ENCODE data around the gene MPDZ. TPM values are rescaled to one million over a fixed set of nuclear protein-coding genes. Genes with fewer than 3 reads are reported as not detected.

Gene MPDZ
- total and polyA plus RNA-seq, 8 donors: 25.9 to 77.7 (median 70.1) TPM

DNA sequence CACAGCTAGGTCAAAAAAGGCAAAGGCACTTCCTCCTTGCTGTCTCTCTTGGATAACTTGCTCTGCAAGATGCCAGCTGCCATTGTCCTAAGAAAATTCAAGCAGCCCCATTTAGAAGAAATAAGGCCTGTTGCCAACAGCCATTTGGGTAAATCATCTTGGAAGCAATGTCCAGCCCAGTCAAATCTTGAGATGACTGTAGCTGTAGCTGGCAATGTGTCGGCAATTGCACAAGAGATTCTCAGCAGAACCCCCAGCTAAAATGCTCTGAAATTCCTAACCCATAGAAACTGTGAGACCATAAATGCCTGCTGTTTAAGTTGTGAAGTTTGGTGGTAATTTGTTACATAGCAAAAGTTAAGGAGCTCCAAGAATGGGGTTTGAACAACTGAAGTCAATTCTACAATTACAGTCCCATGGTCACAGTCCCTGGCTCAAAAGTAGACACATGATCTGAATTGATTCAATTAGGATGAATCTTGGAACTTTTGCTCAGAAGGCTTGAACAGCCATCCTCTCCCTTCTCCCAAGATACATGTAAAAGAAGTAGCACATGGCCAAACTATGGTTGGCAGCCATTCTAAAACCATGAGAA is 151.1 kb downstream of the MPDZ start:
- H3K36me3 ChIP-seq: peaks cover 0 to 17% of the 10 kb centered on the region in 2 donors
- H3K27me3 ChIP-seq: no peaks in the 10 kb centered on the region
- no peaks in the 10 kb centered on the region for H3K4me1 ChIP-seq
- no peak overlapping the region for H3K4me3 ChIP-seq
- intact Hi-C loops (cut with DNase I): no loop called here
- no peak overlapping the region for H3K27ac ChIP-seq
- no peaks in the 10 kb centered on the region for H3K9me3 ChIP-seq
- TF ChIP-seq, protein P1, sequence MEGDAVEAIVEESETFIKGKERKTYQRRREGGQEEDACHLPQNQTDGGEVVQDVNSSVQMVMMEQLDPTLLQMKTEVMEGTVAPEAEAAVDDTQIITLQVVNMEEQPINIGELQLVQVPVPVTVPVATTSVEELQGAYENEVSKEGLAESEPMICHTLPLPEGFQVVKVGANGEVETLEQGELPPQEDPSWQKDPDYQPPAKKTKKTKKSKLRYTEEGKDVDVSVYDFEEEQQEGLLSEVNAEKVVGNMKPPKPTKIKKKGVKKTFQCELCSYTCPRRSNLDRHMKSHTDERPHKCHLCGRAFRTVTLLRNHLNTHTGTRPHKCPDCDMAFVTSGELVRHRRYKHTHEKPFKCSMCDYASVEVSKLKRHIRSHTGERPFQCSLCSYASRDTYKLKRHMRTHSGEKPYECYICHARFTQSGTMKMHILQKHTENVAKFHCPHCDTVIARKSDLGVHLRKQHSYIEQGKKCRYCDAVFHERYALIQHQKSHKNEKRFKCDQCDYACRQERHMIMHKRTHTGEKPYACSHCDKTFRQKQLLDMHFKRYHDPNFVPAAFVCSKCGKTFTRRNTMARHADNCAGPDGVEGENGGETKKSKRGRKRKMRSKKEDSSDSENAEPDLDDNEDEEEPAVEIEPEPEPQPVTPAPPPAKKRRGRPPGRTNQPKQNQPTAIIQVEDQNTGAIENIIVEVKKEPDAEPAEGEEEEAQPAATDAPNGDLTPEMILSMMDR (IDR thresholded peaks at IDR 0.05): no peak
- ATAC-seq (no peak), DNase-seq (peak in 1 of 4 donors; percentile 62)

DNA sequence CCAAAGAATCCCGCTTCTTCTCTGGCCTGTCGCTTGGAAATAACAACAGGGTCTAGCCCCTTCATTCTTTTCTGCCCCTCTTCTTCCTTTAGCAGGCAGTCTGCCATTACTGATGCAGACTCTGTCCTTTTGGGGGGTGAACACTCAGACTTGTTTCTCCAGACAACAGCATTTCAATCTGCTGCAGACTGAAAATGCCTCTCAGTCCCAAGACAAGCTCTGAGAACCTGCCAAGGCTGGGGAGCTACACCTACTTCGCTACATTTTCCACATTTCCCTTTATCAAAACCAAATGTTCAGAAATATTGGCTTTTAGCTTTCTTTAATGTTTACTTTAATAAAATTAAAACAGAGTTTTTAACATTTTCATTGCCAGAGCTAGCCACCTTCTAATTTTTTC is 152.4 kb downstream of the MPDZ start:
- no peaks in the 10 kb centered on the region for H3K9me3 ChIP-seq
- no peak overlapping the region for H3K27ac ChIP-seq
- intact Hi-C loops (cut with DNase I): no loop called here
- peaks cover 0 to 25% of the 10 kb centered on the region in 2 donors for H3K36me3 ChIP-seq
- no peak overlapping the region for H3K4me3 ChIP-seq
- no peaks in the 10 kb centered on the region for H3K4me1 ChIP-seq
- no peaks in the 10 kb centered on the region for H3K27me3 ChIP-seq
- ATAC-seq: no peak
- no peak for DNase-seq
- TF ChIP-seq, protein P1 (IDR thresholded peaks at IDR 0.05): no peak

DNA sequence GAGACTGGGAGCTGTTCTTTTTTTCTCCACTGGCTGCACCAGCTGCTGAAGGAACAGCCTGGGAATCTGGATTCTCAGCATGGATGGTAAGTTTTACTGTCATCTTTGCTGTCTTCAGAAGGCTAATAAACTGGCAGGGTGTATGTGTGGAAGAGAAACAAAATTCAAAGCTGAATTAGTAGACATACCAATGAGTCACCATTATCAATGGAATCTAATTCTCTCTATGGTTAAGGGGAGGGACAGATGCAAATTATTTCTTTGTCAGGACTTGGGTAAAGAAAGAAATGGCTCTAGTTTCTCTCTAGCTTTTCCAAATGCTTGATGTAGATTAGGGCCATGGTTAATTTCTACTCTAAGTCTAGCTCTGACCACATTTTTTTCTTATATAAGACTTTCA is 154.2 kb downstream of the MPDZ start:
- Histone ChIP-seq H3K36me3 (peaks cover 0 to 17% of the 10 kb centered on the region in 2 donors), H3K27ac (no peak overlapping the region), H3K4me3 (no peak overlapping the region), H3K4me1 (no peaks in the 10 kb centered on the region), H3K27me3 (no peaks in the 10 kb centered on the region), H3K9me3 (no peaks in the 10 kb centered on the region)
- TF ChIP-seq, protein P1 (IDR thresholded peaks at IDR 0.05): no peak
- ATAC-seq (no peak), DNase-seq (no peak)
- intact Hi-C loops (cut with DNase I): no loop called here

DNA sequence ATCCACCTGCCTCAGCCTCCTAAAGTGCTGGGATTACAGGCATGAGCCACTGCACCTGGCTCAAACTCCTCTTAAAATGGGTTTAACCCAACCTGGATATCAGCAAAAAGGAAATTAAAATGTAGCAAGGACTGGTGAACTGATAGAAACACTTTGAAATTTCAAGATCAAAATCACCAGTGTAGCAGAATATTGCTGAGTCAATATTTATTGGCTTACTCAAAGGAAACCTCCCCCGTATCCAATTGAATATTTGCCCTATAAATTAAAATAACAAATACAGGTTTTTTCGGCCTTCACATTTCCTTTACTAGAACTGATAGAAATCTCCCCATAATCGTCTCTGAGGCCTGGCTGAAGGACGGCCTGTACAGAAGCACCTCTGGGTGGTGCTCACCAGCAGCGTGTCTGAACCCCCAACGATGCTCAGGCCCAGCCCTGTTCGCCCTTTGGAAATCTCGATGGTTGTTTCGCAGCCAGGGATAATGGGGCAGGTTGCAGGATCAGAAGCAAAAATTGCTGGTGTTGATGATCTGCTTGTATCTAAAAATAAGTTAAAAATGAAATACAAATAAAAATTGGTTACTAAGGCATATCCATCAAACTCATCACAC is 156.6 kb downstream of the MPDZ start:
- Histone ChIP-seq H3K9me3 (no peaks in the 10 kb centered on the region), H3K27me3 (no peaks in the 10 kb centered on the region), H3K4me3 (no peak overlapping the region), H3K4me1 (no peaks in the 10 kb centered on the region), H3K27ac (no peak overlapping the region), H3K36me3 (peaks cover 0 to 17% of the 10 kb centered on the region in 2 donors)
- no peak for ATAC-seq
- DNase-seq: no peak
- intact Hi-C loops (cut with DNase I): no loop called here
- TF ChIP-seq, protein P1 (IDR thresholded peaks at IDR 0.05): no peak

DNA sequence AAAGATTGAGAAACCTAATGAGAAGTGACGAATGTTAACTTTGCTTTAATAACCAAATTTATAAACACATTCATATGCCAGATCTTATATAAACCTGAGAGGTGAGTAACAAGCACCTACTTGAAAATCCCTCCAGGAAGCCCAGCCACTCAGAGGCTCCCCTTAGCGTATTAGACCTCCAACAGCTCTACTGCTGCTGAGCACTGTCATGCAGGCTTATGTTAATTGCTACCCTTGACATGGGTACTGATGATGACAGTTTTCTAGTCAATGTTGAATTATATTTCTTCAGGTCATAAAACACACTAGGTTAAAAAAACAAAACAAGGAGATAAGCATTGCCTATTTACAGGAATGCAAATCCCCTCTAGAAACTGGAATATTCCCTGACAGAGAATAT is 161.2 kb downstream of the MPDZ start:
- TF ChIP-seq, protein P1 (IDR thresholded peaks at IDR 0.05): no peak
- intact Hi-C loops (cut with DNase I): no loop called here
- H3K36me3 ChIP-seq: peaks cover 0 to 10% of the 10 kb centered on the region in 2 donors

More for the DNA sequence above, 161.2 kb downstream of the MPDZ start:
- Histone ChIP-seq H3K27ac (no peak overlapping the region), H3K27me3 (no peaks in the 10 kb centered on the region), H3K9me3 (no peaks in the 10 kb centered on the region), H3K4me1 (no peaks in the 10 kb centered on the region), H3K4me3 (no peak overlapping the region)
- ATAC-seq (no peak), DNase-seq (no peak)
